Measurements from ENCODE around the gene ADPRM.

- TF ChIP-seq CTCF (IDR thresholded peaks at IDR 0.05) (no peak), POLR2A (IDR thresholded peaks at IDR 0.05) (no peak)
These were observed 54.2 kb downstream of the ADPRM start for GRCh38 chr17:10751563-10751962.

Measured in right lobe of liver (tissue), 4 donors.